AG04450 (cell line): Measurements from ENCODE around the gene MED9. TPM values are rescaled to one million over a fixed set of nuclear protein-coding genes. Genes with fewer than 3 reads are reported as not detected.
"Not testable (repeated sequence)": the region's sequence is repeated elsewhere in the genome, so short reads cannot be mapped to it uniquely, and the experiment has no call there.

Experiments used
- CTCF ChIA-PET: fragments of 300-600, 350-600 bp; formaldehyde crosslinking; extraction: SDS; loops from one replicate; lab custom pipeline; 2022; ENCODE audit warnings: antibody characterized with exemption, inconsistent platforms; lab: Charles Lee
- POLR2A ChIA-PET: fragments of 350-600 bp; formaldehyde crosslinking; extraction: SDS; loops from one replicate; lab custom pipeline; 2021; ENCODE audit warnings: antibody characterized with exemption, inconsistent platforms; lab: Yijun Ruan, JAX
- DNase-seq: peaks from one replicate; pipeline ENCODE4 v3.0.0-alpha.2; 2011; ENCODE audit warnings: low read depth, low spot score
- H3K27ac ChIP-seq: one replicate; pipeline ENCODE4 v1.5.1; 2012; ENCODE audit warnings: low read depth, low read length, control low read depth
- H3K27me3 ChIP-seq: one replicate; pipeline ENCODE4 v1.6.0; 2012; ENCODE audit warnings: low read length; ENCODE audit not compliant: control insufficient read depth, insufficient read depth
- H3K4me3 ChIP-seq: 2 replicates; pipeline ENCODE4 v1.5.1; 2011; ENCODE audit warnings: mild to moderate bottlenecking, low read depth, low read length, control low read depth
- H3K9me3 ChIP-seq: 2 replicates; pipeline ENCODE4 v1.5.1; 2012; ENCODE audit warnings: low read length; ENCODE audit not compliant: control insufficient read depth, insufficient read depth
- polyA plus RNA-seq: library from polyadenylated mRNA; depleted of rRNA; stranded (reverse); fragments of >200 nt; gene quantifications from 2 replicates; pipeline ENCODE4 v1.2.3, GENCODE V29; 2011
- TF ChIP-seq, protein P1 (sequence below): IDR thresholded peaks from 2 replicates; pipeline ENCODE4 v1.5.1; 2011; ENCODE audit warnings: low read depth, low read length, control low read depth, inconsistent platforms

MED9 gene
- polyA plus RNA-seq, 1 experiment = 11.6 TPM

DNA sequence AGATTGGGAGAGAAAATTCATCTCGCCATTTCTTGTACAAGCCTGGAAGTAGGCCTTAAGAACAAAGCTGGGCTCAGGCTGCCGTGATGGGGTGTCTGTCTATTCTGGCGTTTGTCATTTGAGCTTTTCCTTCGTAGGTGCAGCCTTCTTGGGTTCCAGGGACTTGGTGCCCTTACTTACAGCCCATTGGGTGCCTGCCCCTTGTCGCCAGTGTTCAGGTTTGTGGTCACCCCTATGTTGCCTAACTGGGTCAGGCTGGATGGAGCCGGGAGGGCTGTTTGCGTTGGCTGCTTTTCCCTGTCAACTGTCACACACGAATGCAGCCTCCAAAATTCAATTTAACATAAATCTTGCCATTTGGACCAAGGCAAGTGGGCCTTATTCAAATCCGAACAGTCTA, 23.7 kb upstream of the MED9 start:
- ChIA-PET CTCF (no interaction called here), POLR2A (no interaction called here)
- H3K9me3 ChIP-seq = no peaks in the 10 kb centered on the region
- no peak overlapping the region for H3K27ac ChIP-seq
- H3K27me3 ChIP-seq = peaks cover 5% of the 10 kb centered on the region
- TF ChIP-seq, protein P1, sequence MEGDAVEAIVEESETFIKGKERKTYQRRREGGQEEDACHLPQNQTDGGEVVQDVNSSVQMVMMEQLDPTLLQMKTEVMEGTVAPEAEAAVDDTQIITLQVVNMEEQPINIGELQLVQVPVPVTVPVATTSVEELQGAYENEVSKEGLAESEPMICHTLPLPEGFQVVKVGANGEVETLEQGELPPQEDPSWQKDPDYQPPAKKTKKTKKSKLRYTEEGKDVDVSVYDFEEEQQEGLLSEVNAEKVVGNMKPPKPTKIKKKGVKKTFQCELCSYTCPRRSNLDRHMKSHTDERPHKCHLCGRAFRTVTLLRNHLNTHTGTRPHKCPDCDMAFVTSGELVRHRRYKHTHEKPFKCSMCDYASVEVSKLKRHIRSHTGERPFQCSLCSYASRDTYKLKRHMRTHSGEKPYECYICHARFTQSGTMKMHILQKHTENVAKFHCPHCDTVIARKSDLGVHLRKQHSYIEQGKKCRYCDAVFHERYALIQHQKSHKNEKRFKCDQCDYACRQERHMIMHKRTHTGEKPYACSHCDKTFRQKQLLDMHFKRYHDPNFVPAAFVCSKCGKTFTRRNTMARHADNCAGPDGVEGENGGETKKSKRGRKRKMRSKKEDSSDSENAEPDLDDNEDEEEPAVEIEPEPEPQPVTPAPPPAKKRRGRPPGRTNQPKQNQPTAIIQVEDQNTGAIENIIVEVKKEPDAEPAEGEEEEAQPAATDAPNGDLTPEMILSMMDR = no peak
- no peak for DNase-seq
- no peak overlapping the region for H3K4me3 ChIP-seq

DNA sequence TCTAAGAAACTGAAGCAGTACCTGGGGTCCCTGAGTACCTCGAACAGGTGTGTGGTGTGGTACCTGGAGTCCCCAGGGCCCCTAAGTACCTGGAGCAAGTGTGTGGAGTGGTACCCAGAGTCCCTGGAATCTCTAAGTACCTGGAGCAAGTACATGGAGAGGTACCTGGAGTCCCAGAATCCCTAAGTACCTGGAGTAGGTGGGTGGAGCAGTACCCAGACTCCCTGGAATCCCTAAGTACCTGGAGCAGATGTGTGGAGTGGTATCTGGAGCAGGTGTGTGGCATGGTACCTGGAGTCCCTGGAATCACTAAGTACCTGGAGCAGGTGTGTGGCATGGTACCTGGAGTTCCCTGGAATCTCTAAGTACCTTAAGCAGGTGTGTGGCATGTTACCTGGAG, 22.5 kb upstream of the MED9 start:
- Histone ChIP-seq H3K27ac (no peak overlapping the region), H3K9me3 (no peaks in the 10 kb centered on the region), H3K27me3 (peaks cover 5% of the 10 kb centered on the region), H3K4me3 (no peak overlapping the region)
- no peak for DNase-seq
- TF ChIP-seq, protein P1 = no peak
- POLR2A ChIA-PET = no interaction called here
- CTCF ChIA-PET = no interaction called here

DNA sequence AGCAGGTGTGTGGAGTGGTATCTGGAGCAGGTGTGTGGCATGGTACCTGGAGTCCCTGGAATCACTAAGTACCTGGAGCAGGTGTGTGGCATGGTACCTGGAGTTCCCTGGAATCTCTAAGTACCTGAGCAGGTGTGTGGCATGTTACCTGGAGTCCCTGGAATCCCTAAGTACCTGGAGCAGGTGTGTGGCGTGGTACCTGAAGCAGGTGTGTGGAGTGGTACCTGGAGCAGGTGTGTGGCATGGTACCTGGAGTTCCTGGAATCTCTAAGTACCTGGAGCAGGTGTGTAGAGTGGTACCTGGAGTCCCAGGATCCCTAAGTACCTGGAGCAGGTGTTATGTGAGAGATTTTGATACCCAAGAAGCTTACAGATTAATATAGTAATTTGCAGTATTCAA, 22.1 kb upstream of the MED9 start:
- H3K9me3 ChIP-seq, H3K27me3 ChIP-seq, DNase-seq, POLR2A ChIA-PET, H3K4me3 ChIP-seq, H3K27ac ChIP-seq, CTCF ChIA-PET: not testable (repeated sequence)

DNA sequence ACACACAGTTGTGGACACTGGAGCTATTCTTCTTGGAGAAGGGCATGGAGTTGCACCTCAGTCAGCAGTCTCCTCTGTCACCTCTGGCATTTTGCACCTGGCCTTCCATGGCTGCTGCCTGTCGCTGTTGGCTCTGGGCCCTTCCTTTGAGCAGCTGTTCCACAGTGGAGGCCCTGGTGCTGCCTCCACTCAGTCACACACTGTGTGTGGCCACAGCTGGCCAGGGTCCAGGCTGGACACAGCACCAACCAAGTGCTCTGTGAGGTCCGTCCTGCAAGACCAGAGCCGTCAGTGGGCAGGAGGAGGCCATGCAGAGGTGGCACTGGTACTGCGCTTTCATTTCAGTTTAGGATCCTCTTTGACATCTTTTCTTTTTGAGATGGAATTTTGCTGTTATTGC, 21.6 kb upstream of the MED9 start:
- CTCF ChIA-PET = no interaction called here
- TF ChIP-seq, protein P1 = no peak
- Histone ChIP-seq H3K4me3 (no peak overlapping the region), H3K27me3 (peaks cover 5% of the 10 kb centered on the region), H3K9me3 (no peaks in the 10 kb centered on the region), H3K27ac (no peak overlapping the region)
- no peak for DNase-seq
- POLR2A ChIA-PET = no interaction called here

DNA sequence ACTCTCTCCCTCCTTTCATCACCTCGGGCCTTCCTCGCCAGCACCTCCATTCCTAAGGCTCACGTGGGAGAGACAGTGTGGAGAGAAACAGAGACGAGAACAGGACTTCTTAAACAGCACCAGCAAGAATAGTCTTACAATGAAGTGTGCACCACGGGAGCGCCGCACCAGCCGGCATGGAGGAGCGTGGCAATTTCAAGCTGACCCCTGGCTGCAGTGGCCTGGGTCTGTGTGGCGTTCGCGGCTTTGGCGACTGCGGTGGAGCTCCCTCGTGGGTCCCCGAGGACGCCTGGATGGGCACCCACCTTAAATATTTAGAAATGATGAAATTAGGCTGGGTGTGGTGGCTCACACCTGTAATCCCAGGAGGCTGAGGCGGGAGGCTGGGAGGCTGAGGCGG, 20.5 kb upstream of the MED9 start:
- ChIA-PET CTCF (interaction anchor here (0.8 to 0.9 kb wide), 3 partner anchors 13 to 112 kb away, joined by 3 read pairs; no protein-coding TSS in a partner anchor), POLR2A (no interaction called here)
- no peak overlapping the region for H3K4me3 ChIP-seq
- DNase-seq = no peak
- H3K9me3 ChIP-seq = no peaks in the 10 kb centered on the region
- TF ChIP-seq, protein P1 = no peak
- no peak overlapping the region for H3K27ac ChIP-seq
- H3K27me3 ChIP-seq = peaks cover 5% of the 10 kb centered on the region
